HCT116 (cell line): ENCODE data around the gene DEXI. TPM values are rescaled to one million over a fixed set of nuclear protein-coding genes. Genes with fewer than 3 reads are reported as not detected.

Experiments used
- ATAC-seq: fragments of 200-7000 bp; cut with Tn5 transposase; 2 replicates; pipeline ENCODE4 v1.9.1; 2020; ENCODE audit warnings: mild to moderate bottlenecking, moderate library complexity
- BruUV-seq: library from RNA; stranded (reverse); fragments of 400-500 nt; replicated peaks from 2 replicates; lab custom pipeline; 2021; lab: Mats Ljungman, UMichigan
- CTCF ChIA-PET: fragments of 300-600 bp; sonication (Branson Sonifier 250); formaldehyde crosslinking; loops from one replicate; lab custom pipeline; 2021; ENCODE audit warnings: antibody characterized with exemption; lab: Charles Lee
- POLR2A ChIA-PET: fragments of 300-600, 350-600 bp; sonication (Branson Sonifier 250); formaldehyde crosslinking; loops from one replicate; lab custom pipeline; 2021; ENCODE audit warnings: antibody characterized with exemption; lab: Charles Lee
- RAD21 ChIA-PET, 2 experiments: fragments of 300-600 bp; sonication (Branson Sonifier 250); formaldehyde crosslinking; loops; one replicate each; lab custom pipeline; 2023; ENCODE audit warnings: low total read pairs in 2 of 2; ENCODE audit not compliant: uncharacterized antibody in 2 of 2, unreplicated experiment in 2 of 2, low non-redundant PET in 1 of 2; lab: Charles Lee
- DNase-seq: peaks from one replicate; pipeline ENCODE4 v3.0.0-alpha.2; 2010; ENCODE audit warnings: low read depth, low spot score
- H2AFZ ChIP-seq: fragments of 200-600 bp; shearing (Covaris generic), sonication (generic); 2 replicates; pipeline ENCODE4 v1.6.1; 2017; ENCODE audit warnings: low read depth, mixed run types, mixed read lengths, antibody characterized with exemption, low read length; ENCODE audit not compliant: poor library complexity, severe bottlenecking
- H3K27ac ChIP-seq: 2 replicates; pipeline ENCODE4 v1.5.1; 2012; ENCODE audit warnings: low read depth, low read length
- H3K27me3 ChIP-seq: fragments of 200-600 bp; sonication (generic); 2 replicates; pipeline ENCODE4 v1.6.1; 2016; ENCODE audit warnings: mixed run types, low read length, mixed read lengths; ENCODE audit not compliant: insufficient read depth
- H3K36me3 ChIP-seq, 2 experiments: fragments of 200-500 bp in 1 of 2; fragments of 200-600 bp in 1 of 2; sonication (Bioruptor generic) in 1 of 2; sonication (generic) in 1 of 2; 2 replicates each; pipeline versions ENCODE4 v1.5.1 to v1.6.1; 2014 to 2016; ENCODE audit warnings: low read length in 2 of 2, inconsistent platforms in 1 of 2, mixed read lengths in 1 of 2, mixed run types in 1 of 2; ENCODE audit not compliant: insufficient read depth in 2 of 2, control insufficient read depth in 1 of 2
- H3K4me1 ChIP-seq, 2 experiments: fragments of 200-600 bp in 1 of 2; sonication (generic) in 1 of 2; 2 replicates each; pipeline versions ENCODE4 v1.5.1 to v1.6.1; 2012 to 2017; ENCODE audit warnings: low read length in 2 of 2, inconsistent platforms in 1 of 2, mild to moderate bottlenecking in 1 of 2, mixed read lengths in 1 of 2, mixed run types in 1 of 2, moderate library complexity in 1 of 2; ENCODE audit not compliant: insufficient read depth in 2 of 2, control insufficient read depth in 1 of 2
- H3K4me2 ChIP-seq: fragments of 200-600 bp; sonication (generic); 2 replicates; pipeline ENCODE4 v1.6.1; 2017; ENCODE audit warnings: mixed run types, low read length, mixed read lengths
- H3K4me3 ChIP-seq, 2 experiments: fragments of 200-600 bp in 1 of 2; sonication (generic) in 1 of 2; replicated peaks in 1 of 2; 2 replicates each; pipeline ENCODE4 v1.5.1; 2011 to 2016; ENCODE audit warnings: low read length in 2 of 2, control low read depth in 1 of 2, low read depth in 1 of 2, mild to moderate bottlenecking in 1 of 2, mixed read lengths in 1 of 2, mixed run types in 1 of 2
- H3K79me2 ChIP-seq: fragments of 200-600 bp; sonication (generic); 2 replicates; pipeline ENCODE4 v1.6.1; 2017; ENCODE audit warnings: mild to moderate bottlenecking, mixed run types, low read length, moderate library complexity, mixed read lengths; ENCODE audit not compliant: insufficient read depth
- H3K9ac ChIP-seq: fragments of 200-600 bp; sonication (generic); 2 replicates; pipeline ENCODE4 v1.6.1; 2016; ENCODE audit warnings: low read length, mixed read lengths
- H3K9me2 ChIP-seq: fragments of 200-600 bp; sonication (generic), shearing (Covaris generic); 2 replicates; pipeline ENCODE4 v1.6.1; 2017; ENCODE audit warnings: mixed run types, mild to moderate bottlenecking, moderate library complexity; ENCODE audit not compliant: insufficient read depth
- H3K9me3 ChIP-seq, 2 experiments: fragments of 200-500 bp in 1 of 2; fragments of 200-600 bp in 1 of 2; sonication (Bioruptor generic) in 1 of 2; sonication (generic) in 1 of 2; 2 replicates each; pipeline ENCODE4 v1.6.1; 2014 to 2017; ENCODE audit warnings: low read length in 2 of 2, mixed read lengths in 2 of 2, inconsistent platforms in 1 of 2, low read depth in 1 of 2, mild to moderate bottlenecking in 1 of 2, mixed run types in 1 of 2, moderate library complexity in 1 of 2; ENCODE audit not compliant: control insufficient read depth in 1 of 2, insufficient read depth in 1 of 2
- H4K20me1 ChIP-seq: fragments of 200-600 bp; sonication (generic), shearing (Covaris generic); 2 replicates; pipeline ENCODE4 v1.6.1; 2017; ENCODE audit warnings: mixed run types, mild to moderate bottlenecking, moderate library complexity; ENCODE audit not compliant: insufficient read depth
- ATF3 ChIP-seq: IDR thresholded peaks from 2 replicates; pipeline ENCODE4 v1.6.1; 2012
- CBX3 ChIP-seq: IDR thresholded peaks from 2 replicates; pipeline ENCODE4 v1.6.1; 2012; ENCODE audit warnings: low read depth
- CEBPB ChIP-seq: IDR thresholded peaks from 2 replicates; pipeline ENCODE4 v1.6.1; 2012; ENCODE audit warnings: low read depth
- ELF1 ChIP-seq: IDR thresholded peaks from 2 replicates; pipeline ENCODE4 v1.6.1; 2012; ENCODE audit warnings: low read depth, borderline replicate concordance
- FOSL1 ChIP-seq: IDR thresholded peaks from 2 replicates; pipeline ENCODE4 v1.6.1; 2012; ENCODE audit warnings: low read depth
- JUND ChIP-seq: IDR thresholded peaks from 2 replicates; pipeline ENCODE4 v1.6.1; 2012
- RAD21 ChIP-seq: IDR thresholded peaks from 2 replicates; pipeline ENCODE4 v1.6.1; 2012; ENCODE audit warnings: low read depth, mild to moderate bottlenecking
- REST ChIP-seq: IDR thresholded peaks from 2 replicates; pipeline ENCODE4 v1.6.1; 2012; ENCODE audit warnings: low read depth
- SP1 ChIP-seq: IDR thresholded peaks from 2 replicates; pipeline ENCODE4 v1.6.1; 2012; ENCODE audit warnings: low read depth
- SRF ChIP-seq: IDR thresholded peaks from 2 replicates; pipeline ENCODE4 v1.6.1; 2012; ENCODE audit warnings: low read depth
- ZBTB33 ChIP-seq: IDR thresholded peaks from 2 replicates; pipeline ENCODE4 v1.6.1; 2011; ENCODE audit warnings: mild to moderate bottlenecking, low read length, moderate library complexity; ENCODE audit not compliant: insufficient replicate concordance; ENCODE audit errors: extremely low read depth
- ZFX ChIP-seq: fragments of 450-650 bp; IDR thresholded peaks from 2 replicates; pipeline ENCODE4 v1.6.1; 2017
- ZNF274 ChIP-seq: fragments of 200-500 bp; sonication (Bioruptor generic); IDR thresholded peaks from 2 replicates; pipeline ENCODE4 v1.6.1; 2014; ENCODE audit warnings: mild to moderate bottlenecking, low read depth, low read length, inconsistent platforms
- intact Hi-C: fragments of 100-400 bp; cut with micrococcal nuclease; formaldehyde crosslinking; loops from 2 replicates; pipeline ENCODE4 v1.10.0; 2022
- total RNA-seq: library from RNA; stranded (reverse); gene quantifications from one replicate; pipeline ENCODE4 v1.2.1, GENCODE V29; 2021; ENCODE audit not compliant: unreplicated experiment

The DEXI gene
- total RNA-seq, 1 experiment from 2014 or later: 37.8 TPM

GRCh38 chr16:10911267-10911666 is 31.0 kb downstream of the DEXI start:
- no peaks in the 10 kb centered on the region for H4K20me1 ChIP-seq
- H3K79me2 ChIP-seq: no peaks in the 10 kb centered on the region
- H3K9me2 ChIP-seq: no peaks in the 10 kb centered on the region
- H3K9ac ChIP-seq: no peak overlapping the region
- TF ChIP-seq RAD21 (no peak), SP1 (no peak), ZNF274 (no peak), ELF1 (no peak), SRF (no peak), ATF3 (no peak), JUND (no peak), CBX3 (no peak), ZFX (no peak), ZBTB33 (no peak), REST (no peak), FOSL1 (no peak), CEBPB (no peak)
- TF ChIP-seq, all 23 proteins: peak for 0
- no peaks in the 10 kb centered on the region for H3K4me1 ChIP-seq
- no peak overlapping the region for H3K4me3 ChIP-seq
- no peak for DNase-seq
- no TSS peak for BruUV-seq
- intact Hi-C loops: loop anchor here (10.0 kb wide), 1 partner anchor 106 kb away; no protein-coding TSS in a partner anchor
- H3K27ac ChIP-seq: no peak overlapping the region
- H2AFZ ChIP-seq: no peak overlapping the region
- RAD21 ChIA-PET: no interaction called here
- H3K9me3 ChIP-seq: no peaks in the 10 kb centered on the region
- CTCF ChIA-PET: interaction anchor here (2.5 kb wide), 1 partner anchor 8 kb away, joined by 10 read pairs; no protein-coding TSS in a partner anchor
- no peak for ATAC-seq
- H3K36me3 ChIP-seq: no peaks in the 10 kb centered on the region
- H3K27me3 ChIP-seq: peaks cover 12% of the 10 kb centered on the region; the same call in 1 of the 2 replicates
- H3K4me2 ChIP-seq: no peak overlapping the region
- POLR2A ChIA-PET: no interaction called here
